ENCODE results near the gene LHPP.

- TF ChIP-seq TAF1 (IDR thresholded peaks at IDR 0.05; ENCODE audit: low read depth, low read length) = no peak
- no peak for TF ChIP-seq POLR2AphosphoS5 (IDR thresholded peaks at IDR 0.05; ENCODE audit: low read depth, low read length)
- 0 out of 2 replicates have a peak, but pooled peaks have one; percentile 26 for TF ChIP-seq POLR2A (IDR thresholded peaks at IDR 0.05; ENCODE audit: low read depth, low read length)
- no peak for TF ChIP-seq POU2F2 (IDR thresholded peaks at IDR 0.05; ENCODE audit: low read depth, low read length)
Observed at GRCh38 chr10:124647421-124648130, 186.0 kb downstream of the LHPP start.
